GM18907 (cell line): Measurements from ENCODE around the gene GP9.
A peak's percentile ranks its signal among the peaks of the same experiment; 100 is the strongest.
"Not testable (repeated sequence)": the region's sequence is repeated elsewhere in the genome, so short reads cannot be mapped to it uniquely, and the experiment has no call there.

Source experiments
- ATAC-seq: cut with Tn5 transposase; IDR thresholded peaks from one replicate; pipeline ENCODE4 v1.9.1; 2021; ENCODE audit warnings: mild to moderate bottlenecking, moderate library complexity; ENCODE audit not compliant: unreplicated experiment

The GP9 gene

DNA sequence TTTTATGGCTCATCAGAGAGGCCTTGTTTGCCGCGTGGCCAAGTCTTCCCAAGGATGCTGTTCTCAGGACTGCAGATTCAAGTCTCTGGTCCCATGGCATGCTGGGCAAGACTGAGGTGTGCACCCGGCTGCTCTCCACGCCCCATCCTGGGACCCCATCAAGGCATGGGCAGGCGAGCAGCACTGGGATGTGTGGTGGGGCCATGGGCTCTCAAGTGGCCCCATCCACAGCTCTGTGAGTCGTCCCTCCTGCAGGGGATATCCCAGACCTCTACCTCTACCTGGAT, 13.1 kb upstream of the GP9 start:
- no peak for ATAC-seq

DNA sequence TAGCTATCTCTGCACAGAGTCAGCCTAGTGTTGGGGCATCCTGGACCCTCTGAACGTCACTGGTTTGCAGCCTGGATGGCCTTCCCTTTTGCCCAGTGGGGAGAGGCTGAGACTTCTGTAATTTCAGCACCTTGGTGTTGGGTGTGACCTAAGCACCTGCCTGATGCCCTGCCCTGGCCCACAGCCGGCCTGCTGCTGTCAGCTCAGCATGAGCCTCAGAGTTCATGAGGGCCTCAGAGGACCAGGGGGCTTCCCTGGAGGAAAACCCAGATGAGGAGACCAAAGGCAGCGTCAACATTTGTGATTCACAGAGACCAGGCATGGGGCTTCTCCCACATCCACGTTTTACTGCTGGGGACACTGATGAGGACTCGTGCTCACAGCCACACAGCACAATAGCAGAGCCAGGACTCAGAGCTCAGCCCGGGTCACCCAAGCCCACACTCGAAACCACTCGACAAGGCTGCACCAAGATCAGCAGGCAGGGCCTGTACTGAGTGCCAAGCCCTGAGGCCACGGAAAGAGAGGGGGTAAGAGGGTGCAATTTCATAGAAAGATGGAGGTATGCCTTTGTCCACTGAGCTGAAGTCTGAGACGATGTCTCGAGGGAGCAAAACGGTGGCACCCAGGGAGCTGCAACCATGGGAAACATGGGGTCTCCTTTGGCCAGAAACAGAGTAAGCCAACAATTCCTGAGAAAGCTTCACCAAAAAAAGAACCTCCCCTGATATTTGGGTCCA, 9.9 kb upstream of the GP9 start:
- ATAC-seq: no peak

DNA sequence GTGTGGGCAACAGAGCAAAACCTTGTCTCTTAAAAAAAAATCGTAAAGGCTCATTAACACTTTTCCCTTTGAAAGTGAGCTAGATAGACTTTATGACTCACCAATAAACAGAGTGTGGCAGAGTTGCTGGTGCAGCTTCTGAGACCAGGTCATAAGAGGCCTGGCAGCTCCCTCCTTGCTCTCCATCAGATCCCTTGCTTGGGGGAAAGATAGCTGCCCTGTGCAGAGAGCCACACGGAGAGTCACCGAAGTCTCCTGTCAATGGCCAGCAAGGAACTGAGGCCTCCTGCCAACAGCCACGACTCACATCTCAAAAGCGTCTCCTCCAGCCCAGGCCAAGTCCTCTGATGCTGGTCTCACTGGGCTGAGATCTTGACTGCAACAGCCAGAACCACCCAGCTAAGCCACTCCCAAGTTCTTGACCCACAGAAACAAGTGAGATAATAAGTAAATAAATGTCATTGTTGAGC, 8.7 kb upstream of the GP9 start:
- ATAC-seq: no peak

DNA sequence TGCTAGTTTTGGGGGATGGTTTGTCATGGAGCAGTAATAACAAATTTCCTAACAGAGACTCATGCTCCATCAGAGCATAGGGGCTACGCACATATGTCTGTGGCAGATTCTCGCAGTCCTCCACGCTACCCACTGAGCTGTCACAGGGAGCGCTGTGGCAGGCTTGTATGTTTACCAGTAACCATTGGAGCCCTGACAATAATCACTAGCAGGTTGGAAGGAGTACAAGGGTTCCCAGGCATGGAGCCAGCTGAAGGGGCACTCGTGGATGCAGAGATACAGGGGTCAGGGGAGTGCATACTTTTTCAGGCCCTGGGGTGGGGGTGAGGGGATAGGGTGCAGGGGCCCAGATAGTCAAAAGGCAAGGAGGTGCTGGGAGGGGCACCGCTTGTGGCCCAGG, 7.9 kb upstream of the GP9 start:
- no peak for ATAC-seq

DNA sequence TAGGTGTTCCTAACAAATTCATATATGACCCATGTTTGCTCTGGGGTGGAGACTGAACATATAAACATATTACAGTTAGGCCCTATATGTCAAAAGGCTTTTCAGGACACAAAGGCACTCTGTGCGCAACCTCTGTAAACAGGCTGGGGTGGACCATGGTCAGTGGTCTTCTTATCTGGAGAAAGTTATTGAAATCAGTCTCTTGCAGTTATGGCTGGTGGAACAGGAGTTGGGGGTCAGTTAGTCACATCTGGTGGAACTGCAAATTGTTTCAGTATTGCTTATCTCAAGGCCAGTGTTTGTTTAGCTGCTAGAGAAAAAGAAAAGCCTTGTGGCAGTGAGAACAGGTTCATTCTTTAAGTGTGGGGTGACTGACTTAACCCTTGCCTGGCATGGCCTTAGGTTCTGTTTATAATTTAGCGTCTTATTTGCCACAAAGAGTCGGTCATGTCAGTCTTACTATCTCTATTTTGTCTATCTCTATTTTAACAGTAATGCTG, 5.9 kb upstream of the GP9 start:
- no peak for ATAC-seq

DNA sequence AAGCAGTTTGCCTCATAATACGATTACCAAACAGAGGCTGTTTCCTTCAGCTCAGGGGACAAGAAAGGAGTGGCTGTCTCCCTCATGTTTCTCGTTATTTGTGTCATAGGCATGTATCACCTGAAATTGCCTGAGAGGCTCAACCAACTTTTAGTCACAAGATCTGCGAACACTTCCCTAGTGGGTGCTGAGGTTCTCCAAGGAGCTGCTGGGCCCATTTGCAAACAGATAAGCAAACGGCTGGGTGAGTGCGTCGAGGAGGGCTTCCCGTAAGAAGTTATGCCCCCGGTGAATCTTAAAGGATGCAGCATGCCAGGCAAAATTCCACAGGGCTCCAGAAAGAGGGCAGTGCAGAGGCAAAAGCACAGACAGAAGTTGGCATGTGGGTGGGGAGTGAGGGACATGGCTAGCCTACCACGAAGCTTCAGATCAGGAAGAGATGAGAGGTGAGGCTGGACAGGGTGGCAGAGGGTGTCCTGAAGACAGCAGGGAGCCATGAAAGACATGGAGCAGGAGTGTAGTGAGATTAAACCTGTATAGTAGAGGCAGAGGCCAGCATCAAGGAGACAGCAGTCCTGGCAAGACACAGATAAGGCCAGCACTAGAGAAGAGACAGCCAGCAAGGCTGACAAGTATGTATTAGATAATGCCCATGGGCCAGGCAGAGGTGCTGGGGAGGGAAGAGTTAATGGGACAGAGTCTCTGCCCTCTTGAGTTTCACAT, 4.0 kb upstream of the GP9 start:
- ATAC-seq: no peak

DNA sequence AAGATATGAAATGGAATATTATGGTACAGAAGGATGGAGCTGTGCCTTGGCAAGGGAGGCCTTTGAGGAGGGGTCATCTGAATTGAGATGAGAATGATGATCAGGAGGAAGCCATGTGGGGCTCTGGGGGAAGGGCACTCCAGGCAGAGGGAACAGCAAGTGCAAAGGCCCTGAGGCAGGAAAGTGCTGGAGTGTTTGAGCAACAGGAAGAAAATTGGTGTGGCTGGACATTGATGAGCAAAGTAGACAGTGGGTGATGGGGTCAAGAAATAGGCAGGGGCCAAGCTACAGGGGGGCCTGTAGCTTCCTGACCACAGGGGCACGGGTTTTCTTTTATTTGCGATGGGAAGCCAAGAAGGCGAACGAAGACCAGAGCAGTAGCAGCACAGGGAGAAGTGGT, 3.3 kb upstream of the GP9 start:
- ATAC-seq: no peak

DNA sequence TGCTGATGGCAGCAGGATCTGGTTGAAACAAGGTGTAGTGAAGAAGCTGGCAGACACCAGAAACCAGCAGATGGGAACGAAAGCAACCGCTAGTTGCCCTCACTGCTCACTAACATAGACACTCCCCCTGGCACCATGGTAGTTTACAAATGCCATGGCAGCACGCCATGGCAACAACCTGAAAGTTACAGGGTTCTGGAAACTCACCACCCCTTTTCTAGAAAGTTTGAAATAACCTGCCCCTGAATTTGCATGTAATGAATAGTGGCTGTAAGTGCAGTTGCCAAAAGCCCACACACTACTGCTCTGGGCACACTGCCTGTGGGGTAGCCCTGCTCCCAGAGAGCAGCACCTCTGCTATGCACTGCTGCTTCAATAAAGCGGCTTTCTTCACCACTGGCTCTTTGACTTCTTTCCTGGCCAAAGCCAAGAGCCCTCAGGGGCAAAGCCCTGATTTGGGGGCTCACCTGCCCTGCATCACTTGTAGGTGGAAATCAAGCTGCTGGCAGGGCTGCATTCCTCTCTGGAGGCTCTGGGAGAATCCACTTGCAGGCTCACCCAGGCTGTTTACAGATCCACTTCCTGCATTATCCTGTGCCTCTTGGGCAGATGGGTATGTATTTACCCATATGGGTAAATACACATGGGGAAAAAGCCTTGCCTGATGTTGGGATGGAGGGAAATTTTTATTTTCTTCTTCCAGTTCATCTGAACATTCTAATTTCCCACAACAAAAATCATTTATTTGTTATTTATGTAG, 2.0 kb upstream of the GP9 start:
- peak; percentile 67 for ATAC-seq

DNA sequence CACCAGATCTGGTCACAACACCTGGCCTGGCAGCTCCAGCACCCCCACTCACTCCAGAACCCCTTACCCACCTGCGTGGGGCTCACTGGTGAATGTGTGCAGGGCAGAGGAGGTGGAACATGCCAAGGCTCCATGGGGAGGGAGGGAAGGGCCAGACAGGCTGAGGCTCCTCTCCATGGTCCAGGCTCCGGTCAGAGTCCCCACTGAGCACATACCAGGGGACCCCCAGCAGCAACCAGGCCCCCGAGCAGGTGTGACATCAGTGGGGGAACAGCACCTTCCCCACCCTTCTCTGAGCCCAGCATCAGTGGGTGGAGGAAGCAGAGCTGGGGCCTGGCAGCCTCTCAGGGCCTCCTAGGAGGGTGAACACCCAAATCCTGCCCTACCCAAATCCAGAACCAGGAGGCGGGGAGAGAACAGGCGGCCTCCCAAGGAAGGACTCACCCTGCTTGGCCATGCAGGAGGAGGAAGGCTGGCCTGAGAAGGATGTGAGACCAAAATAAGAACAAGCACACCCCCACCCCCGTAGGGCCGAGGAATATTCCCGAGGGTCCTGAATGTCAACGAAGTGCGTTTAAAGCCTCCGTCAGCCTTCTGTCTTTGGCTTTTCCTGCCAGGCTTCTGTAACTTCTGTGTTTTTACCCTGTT, 1.1 kb upstream of the GP9 start:
- no peak for ATAC-seq

DNA sequence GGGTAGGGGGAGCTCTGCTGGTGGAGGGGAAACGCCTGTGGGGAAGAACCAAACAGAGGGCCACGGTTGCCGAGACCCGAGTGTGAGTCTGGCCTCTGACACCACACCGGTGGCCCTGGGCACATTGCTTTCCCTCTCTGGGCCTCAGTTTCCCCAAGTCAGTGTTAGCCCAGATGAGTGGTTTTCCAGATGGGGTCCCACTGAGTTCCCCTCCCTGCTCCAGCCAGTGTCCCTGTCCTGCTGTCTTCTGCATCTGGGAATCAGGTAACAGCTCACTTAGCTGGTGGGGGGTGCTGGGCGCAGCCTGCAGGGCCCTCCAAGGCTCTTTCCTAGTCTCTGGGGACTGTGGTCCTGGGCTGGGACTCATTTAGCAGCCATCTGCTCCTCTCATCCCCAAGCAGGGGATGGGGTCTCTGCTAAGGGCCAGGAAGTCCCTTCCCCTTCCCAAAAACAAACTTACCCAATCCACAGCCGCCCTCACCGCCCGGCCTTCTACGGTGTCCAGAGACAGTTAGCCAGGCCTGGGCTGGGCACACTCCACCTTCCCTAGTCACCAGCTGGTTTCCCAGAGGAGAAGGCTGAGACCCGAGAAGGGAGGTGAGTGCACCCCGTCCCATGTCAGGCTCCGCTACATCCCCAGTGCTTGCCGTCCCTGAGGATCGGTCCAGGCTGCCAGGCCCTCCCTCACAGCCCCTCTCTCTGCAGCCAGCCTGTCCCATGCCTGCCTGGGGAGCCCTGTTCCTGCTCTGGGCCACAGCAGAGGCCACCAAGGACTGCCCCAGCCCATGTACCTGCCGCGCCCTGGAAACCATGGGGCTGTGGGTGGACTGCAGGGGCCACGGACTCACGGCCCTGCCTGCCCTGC, 676 bp downstream of the GP9 start:
- no peak for ATAC-seq

DNA sequence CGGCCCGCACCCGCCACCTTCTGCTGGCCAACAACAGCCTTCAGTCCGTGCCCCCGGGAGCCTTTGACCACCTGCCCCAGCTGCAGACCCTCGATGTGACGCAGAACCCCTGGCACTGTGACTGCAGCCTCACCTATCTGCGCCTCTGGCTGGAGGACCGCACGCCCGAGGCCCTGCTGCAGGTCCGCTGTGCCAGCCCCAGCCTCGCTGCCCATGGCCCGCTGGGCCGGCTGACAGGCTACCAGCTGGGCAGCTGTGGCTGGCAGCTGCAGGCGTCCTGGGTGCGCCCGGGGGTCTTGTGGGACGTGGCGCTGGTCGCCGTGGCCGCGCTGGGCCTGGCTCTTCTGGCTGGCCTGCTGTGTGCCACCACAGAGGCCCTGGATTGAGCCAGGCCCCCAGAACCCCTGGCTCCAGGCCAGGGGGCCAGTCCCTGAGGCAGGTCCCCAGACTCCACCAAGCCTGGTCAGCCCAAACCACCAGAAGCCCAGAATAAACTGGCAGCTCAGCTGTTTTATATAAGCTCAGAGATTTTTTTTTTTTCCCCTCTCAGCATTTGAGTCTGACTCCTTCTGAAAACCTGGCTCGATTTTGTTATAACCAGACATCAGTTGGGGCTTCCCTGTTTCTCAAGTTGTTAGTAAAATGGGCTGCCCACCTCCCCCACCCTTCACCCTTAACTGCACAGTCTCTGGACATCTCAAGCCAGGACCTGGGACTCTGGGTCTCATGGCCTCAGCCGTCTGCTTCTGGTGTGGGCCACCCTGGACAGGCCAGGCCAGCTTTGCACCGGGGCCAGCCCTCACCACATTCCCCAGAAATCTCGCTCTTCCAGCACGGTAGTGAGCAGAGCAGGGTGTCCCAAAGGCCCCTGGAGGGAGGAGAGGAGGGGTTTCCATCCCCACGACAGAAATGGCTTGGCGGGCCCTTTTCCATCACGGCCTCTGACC, 1.6 kb downstream of the GP9 start:
- ATAC-seq: no peak

DNA sequence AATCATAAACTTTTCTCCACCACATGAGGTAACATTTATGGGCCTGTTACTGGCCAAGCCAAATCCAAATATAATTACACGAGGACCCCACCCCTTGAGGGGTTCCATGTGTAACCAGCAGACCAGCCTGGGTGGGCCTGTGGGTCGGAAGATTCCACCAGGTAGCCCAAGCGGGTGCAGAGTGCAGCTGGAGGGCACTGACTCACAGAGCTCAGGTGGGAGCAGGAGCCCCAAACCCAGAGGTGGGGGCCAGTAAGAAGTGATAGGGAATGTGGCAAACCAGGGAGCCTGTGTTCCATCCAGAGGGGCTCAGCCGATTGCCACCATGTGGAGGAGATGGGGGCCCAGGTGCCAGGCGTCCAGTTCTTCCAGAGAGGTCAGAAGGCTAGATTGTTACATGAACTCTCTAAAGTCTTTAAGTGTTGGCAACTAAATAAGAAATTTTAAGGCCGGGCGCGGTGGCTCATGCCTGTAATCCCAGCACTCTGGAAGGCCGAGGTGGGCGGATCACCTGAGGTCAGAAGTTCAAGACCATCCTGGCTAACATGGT, 2.6 kb downstream of the GP9 start:
- no peak for ATAC-seq

DNA sequence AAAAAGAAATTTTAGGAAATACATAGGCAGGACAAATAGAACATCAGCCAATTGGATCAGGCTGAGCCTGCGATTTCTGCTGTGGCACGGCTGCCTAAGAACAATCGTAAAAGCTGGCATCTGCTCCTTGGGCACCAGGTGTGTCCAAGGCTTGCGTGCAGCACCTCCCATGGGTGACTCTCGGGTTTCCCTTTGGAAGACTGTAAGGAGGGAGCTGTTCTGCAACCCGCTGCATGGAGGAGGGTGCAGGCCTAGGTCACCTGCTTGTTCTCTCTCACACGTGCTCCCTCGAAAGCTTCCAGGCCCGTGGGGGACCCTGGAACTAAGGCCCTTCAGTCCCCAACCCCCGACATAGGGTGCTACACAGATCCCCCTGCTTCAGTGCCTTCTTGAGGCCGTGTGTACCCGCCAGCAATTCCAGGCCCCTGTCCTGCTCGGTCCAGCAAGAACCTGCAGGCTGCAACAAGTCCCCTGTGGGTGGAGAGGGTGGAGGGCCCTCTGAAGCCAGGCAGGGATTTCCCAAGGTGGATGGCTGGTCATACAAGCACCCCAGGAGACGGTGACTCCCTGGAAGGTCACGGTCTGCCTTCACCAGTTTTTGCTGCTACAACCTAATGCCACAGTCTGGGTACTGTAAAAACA, 3.4 kb downstream of the GP9 start:
- ATAC-seq: no peak

DNA sequence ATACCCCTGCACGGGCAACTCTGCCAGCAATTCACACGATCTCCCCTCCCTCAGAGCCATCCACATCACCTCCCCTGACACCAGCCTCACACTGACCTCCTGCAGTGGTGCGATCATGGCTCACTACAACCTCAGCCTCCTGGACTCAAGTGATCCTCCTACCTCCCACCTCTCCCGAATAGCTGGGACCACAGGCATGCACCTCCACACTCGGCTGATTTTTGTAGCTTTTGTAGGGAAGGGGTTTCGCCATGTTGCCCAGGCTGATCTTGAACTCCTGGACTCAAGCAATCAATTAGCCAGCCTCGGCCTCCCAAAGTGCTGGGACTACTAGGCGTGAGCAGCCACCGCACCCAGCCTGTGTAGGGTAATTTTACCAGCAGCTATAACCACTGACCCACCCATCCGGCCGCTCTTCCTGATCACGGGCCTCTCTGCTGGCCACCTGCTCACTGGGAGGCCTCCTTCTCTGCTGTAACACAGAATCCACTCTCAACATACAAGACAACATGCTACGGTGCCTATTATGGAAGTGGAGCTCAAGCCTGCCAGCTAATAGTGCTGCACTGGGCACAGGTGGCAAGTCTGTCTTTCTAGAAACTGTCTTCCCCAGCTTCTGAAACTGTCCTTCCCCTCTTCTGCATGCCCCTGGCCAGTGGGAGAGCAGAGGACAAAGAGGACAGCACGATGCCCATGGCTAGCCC, 4.6 kb downstream of the GP9 start:
- ATAC-seq: no peak

DNA sequence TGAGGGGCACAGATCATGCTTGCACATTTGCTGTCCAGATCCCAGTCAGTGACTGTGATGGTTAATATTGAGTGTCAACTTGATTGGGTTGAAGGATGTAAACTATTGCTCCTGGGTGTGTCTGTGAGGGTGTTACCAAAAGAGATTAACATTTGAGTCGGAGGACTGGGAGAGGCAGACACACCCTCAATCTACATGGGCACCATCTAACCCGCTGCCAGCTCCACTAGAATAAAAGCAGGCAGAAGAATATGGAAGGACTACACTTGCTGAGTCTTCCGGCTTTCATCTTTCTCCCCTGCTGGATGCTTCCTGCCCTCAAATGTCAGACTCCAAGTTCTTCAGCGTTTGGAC, 5.1 kb downstream of the GP9 start:
- ATAC-seq: no peak

DNA sequence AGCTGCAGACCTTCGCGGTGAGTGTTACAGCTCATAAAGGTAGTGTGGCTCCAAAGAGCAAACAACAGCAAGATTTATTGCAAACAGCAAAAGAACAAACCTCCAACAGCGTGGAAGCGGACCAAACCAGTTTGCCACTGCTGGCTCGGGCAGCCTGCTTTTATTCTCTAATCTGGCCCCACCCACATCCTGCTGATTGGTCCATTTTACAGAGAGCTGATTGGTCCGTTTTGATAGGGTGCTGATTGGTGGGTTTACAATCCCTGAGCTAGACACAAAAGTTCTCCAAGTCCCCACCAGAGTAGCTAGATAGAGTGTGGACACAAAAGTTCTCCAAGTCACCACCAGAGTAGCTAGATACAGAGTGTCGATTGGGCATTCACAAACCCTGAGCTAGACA, 7.1 kb downstream of the GP9 start:
- ATAC-seq: not testable (repeated sequence)

DNA sequence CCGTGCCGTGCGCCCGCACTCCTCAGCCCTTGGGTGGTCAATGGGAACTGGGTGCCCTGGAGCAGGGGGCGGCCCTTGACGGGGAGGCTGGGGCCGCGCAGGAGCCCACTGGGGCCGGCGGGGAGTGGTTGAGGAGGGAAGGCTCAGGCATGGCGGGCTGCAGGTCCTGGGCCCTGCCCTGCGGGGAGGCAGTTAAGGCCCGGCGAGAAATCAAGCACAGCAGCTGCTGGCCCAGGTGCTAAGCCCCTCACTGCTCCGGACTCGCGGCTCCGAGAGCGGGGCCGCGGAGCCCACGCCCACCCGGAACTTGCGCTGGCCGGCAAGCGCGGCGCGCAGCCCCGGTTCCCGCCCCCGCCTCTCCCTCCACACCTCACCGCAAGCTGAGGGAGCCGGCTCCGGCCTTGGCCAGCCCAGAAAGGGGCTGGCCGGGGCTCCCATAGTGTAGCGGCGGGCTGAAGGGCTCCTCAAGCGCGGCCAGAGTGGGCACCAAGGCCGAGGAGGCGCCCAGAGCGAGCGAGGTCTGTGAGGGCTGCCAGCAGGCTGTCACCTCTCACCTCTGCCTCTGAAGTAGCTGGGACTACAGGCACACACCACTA, 7.8 kb downstream of the GP9 start:
- no peak for ATAC-seq
